Mucosa of rectum (tissue), 2 donors: ENCODE results near the gene MTERF4.
"Not testable (repeated sequence)": the region's sequence is repeated elsewhere in the genome, so short reads cannot be mapped to it uniquely, and the experiment has no call there.

Experiments used
- H3K27ac ChIP-seq, 2 donors: one replicate each; pipeline ENCODE4 v1.7.0; 2013; ENCODE audit warnings: inconsistent platforms in 2 of 2, low read depth in 2 of 2, low read length in 2 of 2
- H3K27me3 ChIP-seq, 2 donors: one replicate each; pipeline ENCODE4 v1.7.0; 2013; ENCODE audit warnings: low read length in 2 of 2; ENCODE audit not compliant: control insufficient read depth in 2 of 2, insufficient read depth in 2 of 2
- H3K36me3 ChIP-seq, 2 donors: one replicate each; pipeline ENCODE4 v1.7.0; 2013; ENCODE audit warnings: low read length in 2 of 2; ENCODE audit not compliant: control insufficient read depth in 2 of 2, insufficient read depth in 2 of 2
- H3K4me1 ChIP-seq, 2 donors: one replicate each; pipeline ENCODE4 v1.7.0; 2013; ENCODE audit warnings: low read length in 2 of 2, mild to moderate bottlenecking in 1 of 2; ENCODE audit not compliant: control insufficient read depth in 2 of 2, insufficient read depth in 2 of 2
- H3K4me3 ChIP-seq, 2 donors: one replicate each; pipeline ENCODE4 v1.7.0; 2013; ENCODE audit warnings: low read length in 2 of 2
- H3K9ac ChIP-seq, 2 donors: one replicate each; pipeline ENCODE4 v1.7.0; 2013; ENCODE audit warnings: low read length in 2 of 2, low read depth in 1 of 2, mild to moderate bottlenecking in 1 of 2
- H3K9me3 ChIP-seq, 2 donors: one replicate each; pipeline ENCODE4 v1.7.0; 2013; ENCODE audit warnings: low read length in 2 of 2; ENCODE audit not compliant: control insufficient read depth in 2 of 2
- donor health status: healthy.
- donor health status: Normal muscosa, but diverticular disease.

MTERF4 gene

GRCh38 chr2:241112046-241112445 lies 10.0 kb upstream of the MTERF4 start:
- H3K27ac ChIP-seq = no peak overlapping the region
- peaks cover 0 to 8% of the 10 kb centered on the region in 2 donors for H3K36me3 ChIP-seq
- H3K9me3 ChIP-seq = no peaks in the 10 kb centered on the region
- H3K4me1 ChIP-seq = peaks cover 0 to 2% of the 10 kb centered on the region in 2 donors
- H3K4me3 ChIP-seq = no peak overlapping the region
- H3K9ac ChIP-seq = no peak overlapping the region
- H3K27me3 ChIP-seq = no peaks in the 10 kb centered on the region

- Histone ChIP-seq H3K4me3 (no peak overlapping the region), H3K27me3 (no peaks in the 10 kb centered on the region), H3K27ac (peak overlapping the region in 1 of 2 donors; percentile 52), H3K4me1 (peaks cover 0 to 2% of the 10 kb centered on the region in 2 donors), H3K9ac (no peak overlapping the region), H3K36me3 (peaks cover 0 to 8% of the 10 kb centered on the region in 2 donors), H3K9me3 (no peaks in the 10 kb centered on the region)
Measured at GRCh38 chr2:241111440-241111805, 9.3 kb upstream of the MTERF4 start.

GRCh38 chr2:241110607-241111439 lies 8.7 kb upstream of the MTERF4 start:
- no peak overlapping the region for H3K9ac ChIP-seq
- peaks cover 0 to 8% of the 10 kb centered on the region in 2 donors for H3K36me3 ChIP-seq
- peak overlapping the region in 1 of 2 donors; percentile 52 for H3K27ac ChIP-seq
- no peak overlapping the region for H3K4me3 ChIP-seq
- H3K27me3 ChIP-seq = no peaks in the 10 kb centered on the region
- H3K9me3 ChIP-seq = no peaks in the 10 kb centered on the region
- peaks cover 0 to 2% of the 10 kb centered on the region in 2 donors for H3K4me1 ChIP-seq

GRCh38 chr2:241110089-241110606 lies 8.1 kb upstream of the MTERF4 start:
- H3K4me3 ChIP-seq = no peak overlapping the region
- H3K36me3 ChIP-seq = peaks cover 0 to 6% of the 10 kb centered on the region in 2 donors
- H3K9me3 ChIP-seq = no peaks in the 10 kb centered on the region
- H3K27ac ChIP-seq = peak overlapping the region in 1 of 2 donors; percentile 52
- H3K27me3 ChIP-seq = no peaks in the 10 kb centered on the region
- H3K4me1 ChIP-seq = peaks cover 0 to 2% of the 10 kb centered on the region in 2 donors
- no peak overlapping the region for H3K9ac ChIP-seq

- Histone ChIP-seq H3K4me1 (peaks cover 0 to 2% of the 10 kb centered on the region in 2 donors), H3K27me3 (no peaks in the 10 kb centered on the region), H3K9me3 (no peaks in the 10 kb centered on the region), H3K36me3 (peaks cover 0 to 3% of the 10 kb centered on the region in 2 donors), H3K27ac (peak overlapping the region in 1 of 2 donors; percentile 52), H3K4me3 (peak overlapping the region in 1 of 2 donors; percentile 17), H3K9ac (no peak overlapping the region)
Measured at GRCh38 chr2:241109210-241110088, 7.4 kb upstream of the MTERF4 start.

GRCh38 chr2:241108271-241109209 lies 6.5 kb upstream of the MTERF4 start:
- Histone ChIP-seq H3K27ac (peak overlapping the region; percentile 41 to 43), H3K27me3 (no peaks in the 10 kb centered on the region), H3K9ac (no peak overlapping the region), H3K9me3 (no peaks in the 10 kb centered on the region), H3K36me3 (no peaks in the 10 kb centered on the region), H3K4me3 (peak overlapping the region in 1 of 2 donors; percentile 17), H3K4me1 (peaks cover 0 to 3% of the 10 kb centered on the region in 2 donors)

GRCh38 chr2:241107031-241107783 lies 5.1 kb upstream of the MTERF4 start:
- peaks cover 7 to 13% of the 10 kb centered on the region in 2 donors for H3K4me1 ChIP-seq
- H3K27ac ChIP-seq = no peak overlapping the region
- H3K9me3 ChIP-seq = no peaks in the 10 kb centered on the region

GRCh38 chr2:241105641-241106040 lies 3.6 kb upstream of the MTERF4 start:
- H3K9ac ChIP-seq = no peak overlapping the region

More at GRCh38 chr2:241107031-241107783, 5.1 kb upstream of the MTERF4 start:
- no peak overlapping the region for H3K4me3 ChIP-seq
- H3K27me3 ChIP-seq = no peaks in the 10 kb centered on the region
- H3K36me3 ChIP-seq = no peaks in the 10 kb centered on the region
- H3K9ac ChIP-seq = no peak overlapping the region

GRCh38 chr2:241104611-241105010 lies 2.5 kb upstream of the MTERF4 start:
- not testable (repeated sequence) for H3K27me3 ChIP-seq, H3K36me3 ChIP-seq, H3K4me3 ChIP-seq, H3K9me3 ChIP-seq, H3K9ac ChIP-seq, H3K27ac ChIP-seq
- H3K4me1 ChIP-seq = peaks cover 13 to 27% of the 10 kb centered on the region in 2 donors

More at GRCh38 chr2:241105641-241106040, 3.6 kb upstream of the MTERF4 start:
- Histone ChIP-seq H3K27ac (no peak overlapping the region), H3K36me3 (no peaks in the 10 kb centered on the region), H3K4me3 (no peak overlapping the region), H3K27me3 (no peaks in the 10 kb centered on the region), H3K9me3 (no peaks in the 10 kb centered on the region), H3K4me1 (peaks cover 13 to 23% of the 10 kb centered on the region in 2 donors)
